Ramos (cell line): ENCODE data around the gene ERMAP.

Source experiments
- in situ Hi-C: fragments of 300-500 bp; cut with MboI; formaldehyde crosslinking; loops from one replicate; pipeline ENCODE4 v1.14.3; 2022; ENCODE audit warnings: low sequenced_read_pairs; ENCODE audit not compliant: unreplicated experiment

The ERMAP gene, protein sequence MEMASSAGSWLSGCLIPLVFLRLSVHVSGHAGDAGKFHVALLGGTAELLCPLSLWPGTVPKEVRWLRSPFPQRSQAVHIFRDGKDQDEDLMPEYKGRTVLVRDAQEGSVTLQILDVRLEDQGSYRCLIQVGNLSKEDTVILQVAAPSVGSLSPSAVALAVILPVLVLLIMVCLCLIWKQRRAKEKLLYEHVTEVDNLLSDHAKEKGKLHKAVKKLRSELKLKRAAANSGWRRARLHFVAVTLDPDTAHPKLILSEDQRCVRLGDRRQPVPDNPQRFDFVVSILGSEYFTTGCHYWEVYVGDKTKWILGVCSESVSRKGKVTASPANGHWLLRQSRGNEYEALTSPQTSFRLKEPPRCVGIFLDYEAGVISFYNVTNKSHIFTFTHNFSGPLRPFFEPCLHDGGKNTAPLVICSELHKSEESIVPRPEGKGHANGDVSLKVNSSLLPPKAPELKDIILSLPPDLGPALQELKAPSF

GRCh38 chr1:42816585-42817439, at the start of gene ERMAP, which contains the start of gene SVBP:
TSS of gene ERMAP (plus strand) at chr1:42817122. CDS start at chr1:42830449, 13,327 bp downstream.
TSS of gene SVBP (minus strand) at chr1:42817397. CDS start at chr1:42816544, 853 bp downstream.
- in situ Hi-C loops: no loop called here

DNA sequence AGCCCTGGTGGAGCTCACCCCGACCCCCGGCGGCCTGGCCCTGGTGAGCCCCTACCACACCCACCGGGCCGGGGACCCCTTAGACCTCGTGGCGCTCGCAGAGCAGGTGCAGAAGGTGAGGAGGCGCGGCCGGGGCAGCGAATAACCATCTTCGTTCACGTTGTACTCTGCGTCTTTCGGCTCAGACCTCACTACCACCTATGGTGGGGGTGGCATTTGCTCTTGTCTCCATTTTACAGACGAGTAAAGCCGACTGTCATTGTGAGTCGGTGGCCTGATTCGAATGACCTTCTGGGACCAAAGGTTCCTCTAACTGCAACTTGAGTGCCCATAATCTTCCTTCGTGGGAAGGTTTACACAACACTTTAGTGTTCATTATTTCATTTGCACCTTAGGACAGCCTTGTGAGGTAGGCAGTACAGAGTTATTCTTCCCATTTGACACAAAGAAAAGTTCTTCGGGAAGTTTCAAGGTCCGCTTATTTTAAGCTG, 49.4 kb upstream of the ERMAP start:
- in situ Hi-C loops: no loop called here

DNA sequence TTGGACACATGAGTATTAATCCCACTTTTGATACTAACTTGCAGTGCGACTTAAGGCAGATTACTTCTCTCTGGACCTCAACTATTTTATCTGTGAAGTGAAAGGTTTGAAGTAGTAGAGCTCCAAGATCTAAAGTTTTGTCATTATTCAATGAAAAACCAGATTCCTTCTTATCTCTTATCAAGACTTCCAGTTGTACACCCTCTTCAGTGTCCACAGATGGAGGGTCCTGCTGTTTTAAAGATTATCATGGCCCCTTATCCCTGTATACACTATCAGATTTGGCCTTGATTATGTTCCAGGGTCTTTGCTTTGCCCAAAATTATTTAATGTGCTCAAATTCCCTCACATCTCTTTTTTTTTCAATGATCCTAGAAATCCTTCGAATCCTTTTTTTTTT, 48.8 kb upstream of the ERMAP start:
- in situ Hi-C loops: no loop called here

DNA sequence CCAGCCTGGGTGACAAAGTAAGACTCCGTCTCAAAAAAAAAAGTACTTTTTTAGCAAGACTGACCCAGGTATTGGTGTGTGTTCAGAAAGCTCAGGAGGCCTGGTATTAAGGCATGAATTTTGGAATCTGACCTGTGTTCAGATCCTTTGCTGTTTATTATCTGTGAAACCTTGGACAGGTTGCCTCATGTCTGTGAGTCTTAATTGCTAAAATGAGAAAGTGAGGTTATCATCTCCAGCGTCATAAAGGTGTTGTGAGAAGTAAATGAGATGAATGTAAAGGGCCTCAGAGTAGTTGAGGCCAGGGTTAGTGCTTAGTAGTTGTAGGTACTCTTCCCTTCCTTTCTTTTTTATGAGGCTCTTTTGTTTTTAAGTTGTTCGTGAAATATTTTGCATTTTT, 47.1 kb upstream of the ERMAP start:
- in situ Hi-C loops: loop anchor here (10.0 kb wide), 1 partner anchor 305 kb away; no protein-coding TSS in a partner anchor

DNA sequence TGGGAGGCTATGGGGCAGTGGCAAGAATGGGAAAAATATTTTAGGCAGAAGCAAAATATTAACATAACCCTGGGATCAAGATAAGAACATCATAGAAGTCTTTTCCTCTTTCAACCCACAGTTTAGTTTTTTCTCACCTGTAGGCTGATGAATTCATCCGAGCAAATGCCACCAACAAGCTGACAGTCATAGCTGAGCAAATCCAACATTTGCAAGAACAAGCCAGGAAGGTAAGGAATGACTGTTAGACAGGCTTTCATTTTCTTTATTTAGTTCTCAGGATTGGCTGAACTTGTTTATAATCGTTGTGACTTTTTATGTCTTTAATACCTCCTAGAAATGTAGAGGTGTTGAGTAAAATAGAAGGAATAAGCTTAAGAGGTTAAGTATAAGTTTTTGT, 43.5 kb upstream of the ERMAP start:
- in situ Hi-C loops: loop anchor here (10.0 kb wide), 1 partner anchor 301 kb away; no protein-coding TSS in a partner anchor

GRCh38 chr1:42774928-42775526, 41.9 kb upstream of the ERMAP start:
- in situ Hi-C loops: loop anchor here (10.0 kb wide), 1 partner anchor 300 kb away; no protein-coding TSS in a partner anchor

DNA sequence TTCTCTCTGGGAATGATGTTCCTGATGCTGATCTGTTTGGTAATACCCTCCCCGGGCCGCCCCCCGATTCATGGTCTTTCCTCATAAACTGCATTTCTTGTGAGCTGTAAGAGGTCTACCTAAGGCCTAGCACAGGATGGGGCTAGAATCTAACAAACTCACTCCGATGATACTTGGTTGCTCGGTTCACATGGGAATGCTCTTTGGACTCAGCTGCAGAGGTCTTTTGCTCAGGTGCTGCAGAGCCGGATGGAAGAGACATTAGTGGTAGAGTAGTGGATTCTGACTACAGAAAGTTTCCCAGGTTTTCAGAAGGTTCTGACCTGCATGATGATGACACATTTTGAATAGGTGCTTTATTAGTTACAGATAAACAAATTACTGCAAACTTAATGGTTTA, 40.4 kb upstream of the ERMAP start:
- in situ Hi-C loops: loop anchor here (10.0 kb wide), 1 partner anchor 298 kb away; no protein-coding TSS in a partner anchor

- in situ Hi-C loops: loop anchor here (10.0 kb wide), 1 partner anchor 297 kb away; no protein-coding TSS in a partner anchor
Measured at GRCh38 chr1:42777852-42778251, 39.1 kb upstream of the ERMAP start.

DNA sequence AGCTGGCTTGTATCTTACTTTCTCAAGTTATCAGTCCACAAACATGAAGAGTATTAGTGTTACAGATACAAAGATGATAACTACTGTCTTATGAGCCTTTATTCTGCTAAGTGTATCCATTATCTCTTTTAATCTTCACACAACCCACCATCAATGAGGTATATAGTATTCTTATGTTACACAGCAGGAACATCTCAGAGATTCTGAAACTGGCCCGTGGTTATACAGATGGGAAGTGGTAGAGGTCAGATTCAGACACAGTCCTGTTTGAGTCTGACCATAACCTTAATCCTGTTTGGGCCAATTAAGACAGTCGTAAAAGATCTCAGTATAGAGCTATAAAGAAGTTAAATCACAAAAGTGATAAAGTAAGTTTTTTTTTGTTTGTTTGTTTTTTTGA, 37.2 kb upstream of the ERMAP start:
- in situ Hi-C loops: loop anchor here (10.0 kb wide), 1 partner anchor 295 kb away; no protein-coding TSS in a partner anchor

GRCh38 chr1:42780176-42780575, 36.7 kb upstream of the ERMAP start:
- in situ Hi-C loops: no loop called here

DNA sequence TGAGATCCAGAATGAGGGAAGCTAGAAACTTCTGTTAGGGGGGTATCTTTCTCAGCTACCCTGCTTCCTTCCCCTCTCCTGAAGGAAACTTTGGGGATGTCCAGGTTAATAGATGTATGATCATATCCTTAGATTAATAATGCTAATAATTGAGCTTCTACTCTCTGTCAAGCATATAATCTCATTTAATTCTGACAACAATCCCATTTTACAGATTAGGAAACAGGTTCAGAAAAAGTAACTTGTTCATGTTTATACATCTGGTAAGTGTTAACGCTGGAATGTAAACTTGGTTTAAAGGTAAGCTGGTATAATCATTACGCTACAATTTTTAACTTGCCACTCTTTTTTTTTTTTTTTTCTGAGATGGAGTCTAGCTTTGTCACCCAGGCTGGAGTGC, 33.8 kb upstream of the ERMAP start:
- in situ Hi-C loops: no loop called here

GRCh38 chr1:42784547-42784945, 32.4 kb upstream of the ERMAP start:
- in situ Hi-C loops: no loop called here

- in situ Hi-C loops: no loop called here
Measured at GRCh38 chr1:42784946-42785693, 31.8 kb upstream of the ERMAP start, which contains the start of gene TMEM269. TSS of gene TMEM269 (plus strand) at chr1:42784991. CDS start at chr1:42789894, 4,903 bp downstream.

GRCh38 chr1:42786097-42786496, 30.8 kb upstream of the ERMAP start:
- in situ Hi-C loops: no loop called here

GRCh38 chr1:42788021-42788420, 28.9 kb upstream of the ERMAP start:
- in situ Hi-C loops: no loop called here

GRCh38 chr1:42793824-42794223, 23.1 kb upstream of the ERMAP start:
- in situ Hi-C loops: no loop called here

DNA sequence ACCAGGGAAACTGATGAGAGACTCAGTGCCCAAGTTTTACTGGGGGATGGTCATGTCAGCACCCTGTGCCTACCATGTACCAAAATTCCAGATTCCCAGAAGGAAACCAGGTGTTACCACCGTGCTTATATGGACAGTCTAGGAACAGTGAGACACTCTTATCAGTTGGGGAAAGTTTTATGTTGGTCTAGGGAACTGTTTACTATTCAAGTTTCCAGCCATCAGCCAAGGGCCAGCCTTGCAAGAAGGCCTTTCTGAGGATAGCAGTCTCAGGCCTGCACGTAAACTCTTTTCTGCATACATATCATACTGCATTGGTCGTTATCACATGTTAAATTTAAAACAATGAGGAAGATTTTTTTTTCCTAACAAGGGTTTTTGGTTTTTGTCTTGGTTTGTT, 19.5 kb upstream of the ERMAP start:
- in situ Hi-C loops: no loop called here

DNA sequence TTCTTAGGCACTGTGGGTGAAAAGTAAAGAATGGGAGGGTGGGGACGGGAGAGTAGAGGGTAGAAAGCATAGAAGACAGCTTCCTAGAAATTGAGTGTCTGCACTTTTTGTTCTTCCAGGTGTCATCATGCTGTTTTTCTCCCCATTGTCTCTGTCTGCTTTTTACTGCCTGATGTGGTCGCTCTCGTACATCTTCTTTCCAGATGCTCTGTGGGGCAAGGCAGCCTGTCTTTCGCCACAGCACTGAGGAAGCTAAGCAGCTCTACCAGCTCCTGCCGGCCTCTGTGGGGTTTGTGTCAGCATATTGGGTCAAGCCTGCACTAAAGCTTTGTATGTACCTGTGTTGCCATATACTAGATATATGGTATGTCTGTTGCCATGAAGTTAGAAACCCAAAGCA, 18.9 kb upstream of the ERMAP start:
- in situ Hi-C loops: no loop called here

- in situ Hi-C loops: no loop called here
Measured at GRCh38 chr1:42801832-42802473, 15.0 kb upstream of the ERMAP start.
